Nephron (organoid): ENCODE measurements around the gene ZNF574.

ENCODE experiments used
- H3K27ac Mint-ChIP-seq, 3 experiments: 2 replicates each; pipeline ENCODE4 v1.8.0; 2020; ENCODE audit warnings: mixed read lengths in 3 of 3, mild to moderate bottlenecking in 2 of 3, moderate library complexity in 1 of 3
- H3K27me3 Mint-ChIP-seq: 2 replicates; pipeline ENCODE4 v1.8.0; 2021; ENCODE audit warnings: low read depth, mild to moderate bottlenecking, moderate library complexity, mixed read lengths
- H3K36me3 Mint-ChIP-seq: 2 replicates; pipeline ENCODE4 v1.8.0; 2020; ENCODE audit warnings: low read depth, mixed read lengths
- H3K4me1 Mint-ChIP-seq: 2 replicates; pipeline ENCODE4 v1.8.0; 2020; ENCODE audit warnings: mixed read lengths
- H3K4me3 Mint-ChIP-seq, 3 experiments: 2 replicates each; pipeline ENCODE4 v1.8.0; 2020; ENCODE audit warnings: mild to moderate bottlenecking in 3 of 3, mixed read lengths in 3 of 3, moderate library complexity in 2 of 3
- H3K9me3 Mint-ChIP-seq: 2 replicates; pipeline ENCODE4 v1.8.0; 2020; ENCODE audit warnings: mixed read lengths
- CTCF ChIP-seq, 3 experiments: fragments of 200-600 bp; sonication (generic); IDR thresholded peaks; one replicate each; pipeline ENCODE4 v1.5.0; 2021; ENCODE audit warnings: antibody characterized with exemption in 3 of 3; ENCODE audit not compliant: unreplicated experiment in 3 of 3

Gene ZNF574

DNA sequence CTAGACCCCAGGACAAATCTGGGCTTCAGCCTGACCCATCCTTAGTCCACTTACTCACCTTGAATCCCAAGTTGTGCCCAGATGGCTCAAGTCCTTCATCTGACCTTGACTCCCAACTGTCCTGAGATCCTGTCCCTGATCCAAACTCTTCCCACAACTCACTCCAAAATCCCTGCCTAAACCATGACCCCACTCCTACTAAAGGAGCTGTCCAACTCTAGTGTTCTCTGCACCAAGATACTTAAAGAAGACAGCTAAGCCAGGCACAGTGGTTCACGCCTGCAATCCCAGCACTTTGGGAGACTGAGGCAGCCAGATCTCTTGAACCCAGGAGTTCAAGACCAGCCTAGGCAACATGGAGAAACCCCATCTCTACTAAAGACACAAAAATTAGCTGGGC lies 47.8 kb downstream of the ZNF574 start:
- no peak for TF ChIP-seq CTCF (IDR thresholded peaks at IDR 0.05; ENCODE audit: unreplicated experiment in 3 of 3)
- Mint-ChIP-seq H3K4me1 (no peaks in the 10 kb centered on the region), H3K27me3 (peaks cover 18% of the 10 kb centered on the region), H3K27ac (no peak overlapping the region), H3K4me3 (no peak overlapping the region), H3K36me3 (no peaks in the 10 kb centered on the region), H3K9me3 (no peaks in the 10 kb centered on the region)

GRCh38 chr19:42124386-42124901 lies 48.5 kb downstream of the ZNF574 start:
- no peak overlapping the region for H3K27ac Mint-ChIP-seq
- H3K9me3 Mint-ChIP-seq = no peaks in the 10 kb centered on the region
- H3K4me1 Mint-ChIP-seq = no peaks in the 10 kb centered on the region
- TF ChIP-seq CTCF (IDR thresholded peaks at IDR 0.05; ENCODE audit: unreplicated experiment in 3 of 3) = no peak
- H3K4me3 Mint-ChIP-seq = no peak overlapping the region
- no peaks in the 10 kb centered on the region for H3K36me3 Mint-ChIP-seq
- peaks cover 22% of the 10 kb centered on the region for H3K27me3 Mint-ChIP-seq

- Mint-ChIP-seq H3K27ac (no peak overlapping the region), H3K9me3 (no peaks in the 10 kb centered on the region), H3K4me3 (no peak overlapping the region), H3K4me1 (peaks cover 7% of the 10 kb centered on the region), H3K27me3 (peaks cover 31% of the 10 kb centered on the region), H3K36me3 (no peaks in the 10 kb centered on the region)
- TF ChIP-seq CTCF (IDR thresholded peaks at IDR 0.05; ENCODE audit: unreplicated experiment in 3 of 3) = no peak
Observed at GRCh38 chr19:42125536-42125935, 49.6 kb downstream of the ZNF574 start.

DNA sequence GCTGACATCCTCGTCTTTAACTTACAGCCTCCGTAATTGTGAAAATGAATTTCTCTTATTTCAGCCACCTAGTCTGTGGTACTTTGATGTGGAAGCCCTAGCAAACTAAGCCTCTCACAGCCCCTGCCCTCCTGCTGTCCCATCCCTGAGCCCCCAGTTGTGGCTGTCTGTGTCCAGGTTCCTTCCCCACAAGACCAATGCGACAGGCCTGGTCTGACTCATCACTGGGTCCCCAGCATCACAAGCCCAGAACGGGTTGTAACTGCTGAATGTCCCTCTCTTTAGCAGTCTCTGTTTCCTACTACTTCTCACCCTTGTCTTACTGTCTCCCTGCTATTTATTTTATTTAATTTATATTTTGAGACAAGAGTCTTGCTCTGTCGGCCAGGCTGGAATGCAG lies 50.6 kb downstream of the ZNF574 start:
- no peaks in the 10 kb centered on the region for H3K36me3 Mint-ChIP-seq
- TF ChIP-seq CTCF (IDR thresholded peaks at IDR 0.05; ENCODE audit: unreplicated experiment in 3 of 3) = no peak
- no peak overlapping the region for H3K27ac Mint-ChIP-seq
- peaks cover 42% of the 10 kb centered on the region for H3K27me3 Mint-ChIP-seq
- peaks cover 10% of the 10 kb centered on the region for H3K4me1 Mint-ChIP-seq
- H3K4me3 Mint-ChIP-seq = no peak overlapping the region
- H3K9me3 Mint-ChIP-seq = no peaks in the 10 kb centered on the region

GRCh38 chr19:42129399-42130253 lies 53.7 kb downstream of the ZNF574 start:
- Mint-ChIP-seq H3K36me3 (no peaks in the 10 kb centered on the region), H3K9me3 (no peaks in the 10 kb centered on the region), H3K4me3 (no peak overlapping the region), H3K27me3 (peaks cover 69% of the 10 kb centered on the region), H3K27ac (no peak overlapping the region), H3K4me1 (peaks cover 16% of the 10 kb centered on the region)
- no peak for TF ChIP-seq CTCF (IDR thresholded peaks at IDR 0.05; ENCODE audit: unreplicated experiment in 3 of 3)

GRCh38 chr19:42130254-42130573 lies 54.2 kb downstream of the ZNF574 start:
- H3K4me3 Mint-ChIP-seq = no peak overlapping the region
- H3K27ac Mint-ChIP-seq = no peak overlapping the region
- no peak for TF ChIP-seq CTCF (IDR thresholded peaks at IDR 0.05; ENCODE audit: unreplicated experiment in 3 of 3)
- H3K27me3 Mint-ChIP-seq = peaks cover 65% of the 10 kb centered on the region
- H3K9me3 Mint-ChIP-seq = no peaks in the 10 kb centered on the region
- H3K36me3 Mint-ChIP-seq = no peaks in the 10 kb centered on the region
- peaks cover 16% of the 10 kb centered on the region for H3K4me1 Mint-ChIP-seq
